GM12874 (cell line): ENCODE data around the gene RNLS.

ENCODE experiments used
- CTCF ChIP-seq: IDR thresholded peaks from 2 replicates; pipeline ENCODE4 v1.5.1; 2011; ENCODE audit warnings: low read depth, mild to moderate bottlenecking, control low read depth, low read length, moderate library complexity; ENCODE audit not compliant: insufficient read depth

The RNLS gene

GRCh38 chr10:88421590-88421989 lies 161.5 kb downstream of the RNLS start:
- no peak for TF ChIP-seq CTCF

GRCh38 chr10:88418871-88419270 lies 164.2 kb downstream of the RNLS start:
- no peak for TF ChIP-seq CTCF

- TF ChIP-seq CTCF, result no peak
Observed at GRCh38 chr10:88417387-88418030, 165.6 kb downstream of the RNLS start.

- TF ChIP-seq CTCF, result no peak
Observed at GRCh38 chr10:88416801-88417200, 166.3 kb downstream of the RNLS start.

GRCh38 chr10:88415533-88416130 lies 167.5 kb downstream of the RNLS start:
- no peak for TF ChIP-seq CTCF

GRCh38 chr10:88413412-88413811 lies 169.7 kb downstream of the RNLS start:
- TF ChIP-seq CTCF, result no peak

- TF ChIP-seq CTCF, result no peak
Observed at GRCh38 chr10:88411772-88412349, 171.3 kb downstream of the RNLS start.
